Stimulated activated CD4-positive, alpha-beta T cell treated with anti-CD3 and anti-CD28 coated beads, Interleukin-4, amount 100 ng/mL, for 1 hour (primary cell): Measurements from ENCODE around the gene PSG4.
"Not testable (repeated sequence)": the region's sequence is repeated elsewhere in the genome, so short reads cannot be mapped to it uniquely, and the experiment has no call there.

Experiments used
- DNase-seq: peaks from one replicate; pipeline ENCODE4 v3.0.0-alpha.2; 2020

Gene PSG4

GRCh38 chr19:43197666-43198397, 7.6 kb downstream of the PSG4 start:
- not testable (repeated sequence) for DNase-seq

- DNase-seq, result not testable (repeated sequence)
Observed at GRCh38 chr19:43194397-43194796, 11.0 kb downstream of the PSG4 start.

- not testable (repeated sequence) for DNase-seq
Observed at GRCh38 chr19:43192381-43193155, 12.9 kb downstream of the PSG4 start.

GRCh38 chr19:43188092-43188491, 17.3 kb downstream of the PSG4 start:
- DNase-seq, result not testable (repeated sequence)

GRCh38 chr19:43186311-43186935, 19.0 kb downstream of the PSG4 start, which contains the start of gene PSG5:
PSG5 (minus strand) TSS chr19:43186536; CDS start chr19:43186405, 131 bp downstream.
- DNase-seq, result not testable (repeated sequence)

- DNase-seq, result not testable (repeated sequence)
Observed at GRCh38 chr19:43181869-43182771, 23.3 kb downstream of the PSG4 start.

GRCh38 chr19:43179569-43180147, 25.8 kb downstream of the PSG4 start:
- DNase-seq, result not testable (repeated sequence)

GRCh38 chr19:43178577-43178976, 26.9 kb downstream of the PSG4 start:
- not testable (repeated sequence) for DNase-seq

- not testable (repeated sequence) for DNase-seq
Observed at GRCh38 chr19:43165906-43166305, 39.5 kb downstream of the PSG4 start.

GRCh38 chr19:43163135-43163534, 42.3 kb downstream of the PSG4 start:
- DNase-seq, result not testable (repeated sequence)

GRCh38 chr19:43162261-43162660, 43.2 kb downstream of the PSG4 start:
- not testable (repeated sequence) for DNase-seq

GRCh38 chr19:43152214-43152613, 53.2 kb downstream of the PSG4 start:
- DNase-seq, result no peak

GRCh38 chr19:43149788-43150187, 55.6 kb downstream of the PSG4 start:
- DNase-seq, result not testable (repeated sequence)

GRCh38 chr19:43148233-43148632, 57.2 kb downstream of the PSG4 start:
- no peak for DNase-seq
